NCI-H748 (cell line): Measurements from ENCODE around the gene BCR.
"Not testable (repeated sequence)": the region's sequence is repeated elsewhere in the genome, so short reads cannot be mapped to it uniquely, and the experiment has no call there.

ENCODE experiments used
- DNase-seq: peaks from one replicate; lab custom pipeline; 2025; ENCODE audit not compliant: unreplicated experiment; lab: John Stamatoyannopoulos, UW

Gene BCR

GRCh38 chr22:23285734-23286133, 105.4 kb downstream of the BCR start:
- DNase-seq, result no peak

- DNase-seq, result no peak
These were observed 106.0 kb downstream of the BCR start for GRCh38 chr22:23286296-23286695.

- DNase-seq, result no peak
These were observed 107.1 kb downstream of the BCR start for GRCh38 chr22:23287136-23288095.

- no peak for DNase-seq
These were observed 108.2 kb downstream of the BCR start for GRCh38 chr22:23288301-23289129.

GRCh38 chr22:23289130-23289503, 108.8 kb downstream of the BCR start:
- DNase-seq, result no peak

- peak; percentile 27 for DNase-seq
These were observed 109.8 kb downstream of the BCR start for GRCh38 chr22:23289851-23290724.

- DNase-seq, result no peak
These were observed 111.6 kb downstream of the BCR start for GRCh38 chr22:23291806-23292452.

GRCh38 chr22:23292453-23293350, 112.4 kb downstream of the BCR start:
- DNase-seq, result no peak

- DNase-seq, result no peak
These were observed 113.4 kb downstream of the BCR start for GRCh38 chr22:23293720-23294119.

GRCh38 chr22:23294221-23294620, 113.9 kb downstream of the BCR start:
- no peak for DNase-seq

- no peak for DNase-seq
These were observed 120.2 kb downstream of the BCR start for GRCh38 chr22:23300476-23300875.

- DNase-seq, result no peak
These were observed 121.3 kb downstream of the BCR start for GRCh38 chr22:23301591-23301990.

GRCh38 chr22:23302171-23303002, 122.1 kb downstream of the BCR start:
- no peak for DNase-seq

- DNase-seq, result no peak
These were observed 125.1 kb downstream of the BCR start for GRCh38 chr22:23305321-23305910.

- peak; percentile 68 for DNase-seq
These were observed 125.6 kb downstream of the BCR start for GRCh38 chr22:23305922-23306374.

GRCh38 chr22:23306438-23306921, 126.2 kb downstream of the BCR start:
- no peak for DNase-seq

- DNase-seq, result no peak
These were observed 126.6 kb downstream of the BCR start for GRCh38 chr22:23306926-23307325.

- DNase-seq, result not testable (repeated sequence)
These were observed 127.2 kb downstream of the BCR start for GRCh38 chr22:23307511-23307910.
